HG03064 (cell line): ENCODE data around the gene MAP2K5.

Experiments
- ATAC-seq: cut with Tn5 transposase; IDR thresholded peaks from one replicate; pipeline ENCODE4 v1.9.1; 2021; ENCODE audit warnings: low read depth; ENCODE audit not compliant: unreplicated experiment

The MAP2K5 gene

DNA sequence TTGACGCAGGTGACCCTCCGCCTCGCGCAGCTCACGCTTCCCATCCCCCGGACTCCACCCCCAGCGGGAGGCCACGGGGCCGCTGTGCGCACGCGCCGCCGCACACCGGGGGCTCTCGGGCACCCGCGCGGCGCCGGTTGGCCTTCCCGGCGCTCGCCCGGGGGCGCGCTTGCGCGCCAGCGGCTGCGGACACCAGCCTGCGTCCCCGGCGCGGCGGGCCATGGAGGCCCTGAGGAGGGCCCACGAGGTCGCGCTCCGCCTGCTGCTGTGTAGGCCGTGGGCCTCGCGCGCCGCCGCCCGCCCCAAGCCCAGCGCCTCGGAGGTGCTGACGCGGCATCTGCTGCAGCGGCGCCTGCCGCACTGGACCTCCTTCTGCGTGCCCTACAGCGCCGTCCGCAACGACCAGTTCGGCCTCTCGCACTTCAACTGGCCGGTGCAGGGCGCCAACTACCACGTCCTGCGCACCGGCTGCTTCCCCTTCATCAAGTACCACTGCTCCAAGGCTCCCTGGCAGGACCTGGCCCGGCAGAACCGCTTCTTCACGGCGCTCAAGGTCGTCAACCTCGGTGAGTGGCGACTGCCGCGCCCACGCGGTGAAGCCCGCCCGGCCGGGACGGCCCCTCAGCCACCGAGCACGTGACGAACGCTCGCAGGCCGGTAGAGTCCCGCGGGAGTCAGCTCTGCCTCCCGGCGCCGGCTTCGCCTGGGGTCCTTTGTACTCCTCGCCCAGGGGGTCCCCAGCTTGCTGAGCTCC lies 21.3 kb upstream of the MAP2K5 start, which contains the start of gene C15orf61:
C15orf61 (plus strand) TSS at position 103 of the 754 bp plus-strand sequence; CDS start at position 221, 118 bp downstream.
- ATAC-seq = peak; percentile 71

DNA sequence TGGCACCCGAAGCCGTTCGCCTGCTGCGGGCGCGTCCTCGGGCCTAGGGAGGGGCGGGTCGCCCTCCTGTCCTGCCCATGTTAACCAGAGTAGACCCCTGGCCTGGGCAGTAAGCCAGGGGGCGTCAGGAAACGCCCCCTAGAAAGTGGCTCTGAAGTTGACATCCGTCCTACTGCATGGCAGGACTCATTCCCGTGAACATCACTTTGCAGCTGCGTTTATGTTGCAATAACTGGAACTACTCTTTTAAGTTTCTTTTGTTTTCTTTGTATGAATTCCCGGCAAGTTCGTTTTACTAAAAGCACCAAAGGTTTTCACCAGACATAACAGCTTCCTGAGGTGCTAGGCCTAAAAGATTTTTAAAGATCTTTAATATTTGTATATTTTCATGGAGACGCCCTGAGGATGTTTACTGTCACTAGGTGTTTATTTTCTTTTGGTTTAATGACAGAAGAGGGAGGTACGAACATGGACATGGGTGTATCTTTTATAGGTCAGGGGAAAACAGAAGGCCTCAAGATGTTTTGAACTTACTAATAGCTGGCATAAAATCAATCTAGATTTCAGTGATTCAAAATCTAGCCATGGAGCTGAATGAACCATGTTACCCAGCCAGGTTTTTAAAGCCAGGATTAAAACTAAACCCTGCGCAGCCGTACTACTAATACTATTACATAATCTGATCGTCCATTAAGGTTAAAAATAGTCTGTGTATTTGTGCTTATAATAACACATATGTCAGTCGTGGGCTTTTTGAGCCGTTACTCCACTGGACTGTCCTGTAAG lies 20.5 kb upstream of the MAP2K5 start:
- ATAC-seq = no peak

DNA sequence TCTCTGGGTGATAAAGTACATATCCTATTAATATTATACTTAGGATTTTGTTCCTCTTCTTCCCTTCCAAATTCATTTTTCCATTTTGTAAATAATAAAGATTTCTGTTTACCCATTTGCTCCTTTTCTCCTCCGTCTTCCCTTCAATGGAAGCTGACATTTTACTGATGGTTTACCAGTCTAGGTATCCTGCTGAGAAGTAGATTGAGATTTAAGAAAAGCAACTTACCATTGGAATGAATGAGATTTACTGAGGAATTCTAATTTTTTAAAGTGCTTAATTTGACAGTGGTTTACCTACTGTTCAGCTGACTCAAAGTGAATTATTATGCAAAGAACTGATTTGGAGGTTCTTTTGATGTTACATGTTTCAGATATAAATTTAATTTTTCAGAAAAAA lies 19.2 kb upstream of the MAP2K5 start:
- ATAC-seq = no peak

DNA sequence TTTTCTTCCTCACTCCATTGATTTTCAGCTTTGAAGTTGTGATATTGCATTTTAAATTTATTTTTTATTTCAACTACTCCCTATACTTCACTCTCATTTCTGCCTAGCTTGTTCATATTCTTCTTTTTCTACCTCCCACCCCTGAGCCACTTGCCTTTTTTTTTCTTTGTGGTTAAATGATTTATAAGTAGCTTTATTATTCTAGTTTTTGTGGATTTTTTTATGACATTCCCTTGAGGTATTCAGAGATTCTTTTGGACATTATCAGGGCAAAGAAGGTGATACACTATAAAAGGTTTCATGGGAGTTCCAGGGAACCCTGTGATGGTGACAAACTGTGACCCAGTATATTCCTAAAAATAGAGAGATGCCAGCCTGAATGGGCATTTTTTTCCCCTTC lies 18.3 kb upstream of the MAP2K5 start:
- ATAC-seq = no peak

DNA sequence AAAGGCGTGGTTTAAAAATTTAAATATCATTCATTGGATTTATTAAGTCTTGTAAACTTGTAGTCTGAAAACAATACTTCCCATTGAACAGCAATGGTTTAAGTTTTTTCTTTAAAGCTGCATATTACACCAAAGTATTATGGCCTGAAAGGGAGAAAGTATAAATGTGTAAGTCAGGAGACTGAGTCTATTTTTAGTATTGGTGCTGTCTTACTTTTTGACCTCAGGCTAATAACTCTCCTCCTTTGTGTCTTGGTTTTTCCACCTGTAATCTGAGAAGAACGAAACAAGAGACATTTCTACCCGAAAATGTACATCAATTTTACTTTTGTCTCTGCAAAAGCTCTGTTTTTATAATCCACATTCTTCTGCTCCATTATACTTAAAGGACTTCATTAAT lies 14.0 kb upstream of the MAP2K5 start:
- ATAC-seq = no peak

DNA sequence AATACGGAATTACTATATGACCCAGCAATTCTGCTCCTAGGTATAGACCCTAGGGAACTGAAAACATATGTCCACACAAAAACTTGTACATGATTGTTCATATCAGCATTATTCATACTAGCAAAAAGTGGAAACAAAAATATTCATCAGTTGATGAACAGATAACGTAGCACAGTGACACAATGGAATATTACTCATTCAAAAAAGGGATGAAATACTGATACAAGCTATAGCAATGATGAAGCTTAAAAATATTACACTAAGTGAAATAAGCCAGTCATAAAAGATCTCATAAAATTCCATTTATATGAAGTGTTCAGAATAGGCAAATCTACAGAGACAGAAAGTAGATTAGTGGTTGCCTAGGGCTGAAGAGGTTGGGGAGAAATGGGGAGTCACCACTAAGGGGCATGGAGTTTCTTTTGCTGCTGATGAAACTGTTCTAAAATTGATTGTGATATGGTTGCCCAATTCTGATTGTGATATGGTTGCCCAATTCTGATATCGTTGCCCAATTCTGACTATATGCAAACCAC lies 11.1 kb upstream of the MAP2K5 start:
- no peak for ATAC-seq

DNA sequence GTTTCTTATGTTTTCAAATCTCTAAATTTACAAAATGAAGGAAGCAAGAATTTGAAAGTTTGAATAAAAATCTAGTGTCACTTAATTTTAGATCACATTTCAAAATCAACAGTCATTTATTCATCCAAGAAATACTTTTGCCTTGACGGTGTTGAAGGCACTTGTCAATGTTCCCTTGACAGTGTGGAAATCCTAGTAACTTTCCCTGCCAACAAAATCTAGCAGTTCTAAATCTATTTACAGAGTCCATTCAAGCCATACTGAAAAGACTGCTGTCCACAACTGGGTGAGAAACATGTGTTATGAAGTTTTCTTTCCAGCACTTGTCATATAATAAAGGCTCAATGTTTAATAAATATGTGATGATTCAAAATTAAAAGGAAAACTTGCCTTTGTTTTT lies 8.6 kb upstream of the MAP2K5 start:
- ATAC-seq = no peak

DNA sequence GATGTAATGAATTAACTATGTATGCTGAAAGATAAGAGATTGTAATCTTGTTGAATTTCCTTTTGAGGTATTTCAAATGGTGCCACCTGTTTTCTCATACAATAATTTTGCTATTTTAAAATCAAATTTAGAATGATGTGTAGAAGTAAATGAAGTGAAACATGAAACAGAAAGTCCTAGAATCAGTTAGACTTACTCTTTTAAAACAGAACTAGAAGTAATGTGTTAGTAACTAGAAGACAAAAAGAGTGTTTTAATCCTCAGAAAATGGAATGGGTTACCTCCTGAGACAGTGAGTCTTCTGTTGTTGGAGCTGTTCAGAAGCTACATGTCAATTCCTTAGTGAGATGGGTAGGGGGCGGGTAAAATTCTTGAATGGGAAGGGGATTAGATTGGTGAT lies 8.1 kb upstream of the MAP2K5 start:
- ATAC-seq = no peak

DNA sequence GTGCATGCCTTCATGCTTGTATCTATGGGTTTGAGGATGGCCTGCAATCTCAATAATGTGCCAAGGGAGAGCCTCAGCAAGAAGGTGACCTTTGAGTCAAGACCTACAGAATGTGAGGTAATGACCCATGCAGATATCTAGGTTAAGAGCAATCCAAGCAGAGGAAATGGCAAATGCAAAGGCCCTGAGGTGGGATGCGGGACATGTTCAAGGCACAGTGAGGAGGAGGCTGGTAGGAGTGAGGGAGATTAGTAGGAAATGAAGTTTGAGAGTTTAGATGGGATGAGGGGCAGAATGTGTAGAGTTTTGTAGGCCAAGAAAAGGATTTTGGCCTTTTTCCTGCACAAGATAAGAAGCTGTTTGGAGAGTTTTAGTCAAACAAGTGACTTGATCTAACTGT lies 4.7 kb upstream of the MAP2K5 start:
- no peak for ATAC-seq

DNA sequence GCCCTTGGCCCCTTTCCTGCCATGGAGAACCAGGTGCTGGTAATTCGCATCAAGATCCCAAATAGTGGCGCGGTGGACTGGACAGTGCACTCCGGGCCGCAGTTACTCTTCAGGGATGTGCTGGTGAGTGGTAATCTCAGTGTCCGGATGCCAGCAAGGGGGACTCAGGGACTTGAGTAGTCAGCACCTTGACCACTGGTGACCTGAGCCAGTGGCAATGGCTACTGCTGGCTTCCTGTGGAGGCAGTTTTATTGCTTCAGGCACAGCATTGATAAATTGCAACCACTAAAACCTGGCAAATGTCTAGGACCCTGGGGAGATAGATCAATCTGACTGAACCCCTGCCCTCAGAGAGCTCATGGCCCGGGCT lies 830 bp downstream of the MAP2K5 start:
- no peak for ATAC-seq

DNA sequence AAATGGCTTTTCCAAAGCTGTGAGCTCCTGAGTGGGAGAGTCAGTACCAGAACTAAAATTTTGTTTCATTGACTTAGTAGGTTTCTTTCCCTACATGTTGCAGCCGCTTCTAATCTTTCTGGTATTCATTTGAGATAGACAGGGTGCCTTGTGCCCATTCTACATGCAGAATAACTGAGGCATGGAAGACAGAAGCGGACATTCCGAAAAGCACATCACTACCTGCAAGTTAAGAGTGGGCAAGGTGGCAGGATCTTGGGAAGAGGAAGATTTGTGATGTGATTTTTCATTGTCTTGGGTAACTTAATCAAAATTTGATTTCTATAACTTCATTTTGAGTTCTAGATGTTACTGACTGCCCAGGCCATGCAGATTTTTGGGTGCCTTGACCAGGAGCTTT lies 2.0 kb downstream of the MAP2K5 start:
- ATAC-seq = no peak

DNA sequence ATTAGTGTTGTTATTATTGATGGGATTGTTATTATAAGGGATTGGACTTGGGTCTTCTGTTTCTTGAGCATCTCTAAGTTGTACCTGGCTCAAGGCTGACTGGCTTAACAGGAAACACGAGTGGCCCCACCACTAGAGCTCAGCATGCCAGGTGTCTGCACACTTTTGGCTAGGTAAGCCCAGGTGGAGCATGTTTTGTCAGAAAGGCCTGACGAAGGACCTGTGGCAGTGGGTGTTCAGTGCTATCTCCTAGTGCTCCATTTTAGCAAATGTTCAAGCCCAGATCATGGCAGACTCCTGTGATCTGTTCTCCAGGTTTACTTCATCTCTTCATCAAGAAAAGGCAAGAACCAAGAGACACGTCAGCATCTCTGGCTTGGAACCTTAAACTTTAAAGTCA lies 3.4 kb downstream of the MAP2K5 start:
- ATAC-seq = no peak

DNA sequence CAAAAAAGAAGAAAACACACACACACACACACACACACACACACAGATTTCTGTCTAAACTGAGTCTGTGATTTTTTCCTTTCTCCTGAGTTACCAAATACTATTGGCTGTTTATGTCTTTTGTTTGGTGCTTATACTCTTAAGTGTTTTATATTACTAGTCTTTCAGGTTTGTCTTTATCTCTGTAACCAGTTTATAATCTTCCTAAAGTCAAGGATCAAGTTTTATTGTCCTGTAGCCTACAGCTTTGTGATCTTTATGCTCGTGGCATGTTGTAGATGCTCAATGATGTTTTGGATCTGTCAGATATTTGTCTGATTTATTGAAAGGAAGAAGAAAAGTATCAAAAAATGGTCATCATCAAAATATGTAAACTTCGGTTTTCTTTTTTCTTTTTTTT lies 4.6 kb downstream of the MAP2K5 start:
- no peak for ATAC-seq

DNA sequence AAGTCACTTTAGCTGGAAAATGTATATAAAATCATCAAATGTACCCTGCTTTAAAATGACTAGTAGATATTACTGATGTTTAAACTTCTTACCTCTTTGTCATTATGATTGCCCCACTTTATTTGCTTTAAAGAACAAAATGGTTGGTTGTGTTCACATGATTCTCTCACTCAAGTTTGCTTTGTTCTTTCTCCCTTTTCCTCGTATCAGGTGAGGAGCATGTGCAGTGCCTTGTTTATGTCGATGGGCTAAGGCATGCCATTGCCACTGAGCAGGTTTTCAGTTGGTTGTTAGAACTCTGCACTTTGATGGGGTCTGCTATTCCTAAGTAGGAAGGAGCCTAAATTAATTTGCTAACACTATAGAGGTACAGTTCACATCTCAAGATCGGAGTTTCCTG lies 5.3 kb downstream of the MAP2K5 start:
- ATAC-seq = no peak

DNA sequence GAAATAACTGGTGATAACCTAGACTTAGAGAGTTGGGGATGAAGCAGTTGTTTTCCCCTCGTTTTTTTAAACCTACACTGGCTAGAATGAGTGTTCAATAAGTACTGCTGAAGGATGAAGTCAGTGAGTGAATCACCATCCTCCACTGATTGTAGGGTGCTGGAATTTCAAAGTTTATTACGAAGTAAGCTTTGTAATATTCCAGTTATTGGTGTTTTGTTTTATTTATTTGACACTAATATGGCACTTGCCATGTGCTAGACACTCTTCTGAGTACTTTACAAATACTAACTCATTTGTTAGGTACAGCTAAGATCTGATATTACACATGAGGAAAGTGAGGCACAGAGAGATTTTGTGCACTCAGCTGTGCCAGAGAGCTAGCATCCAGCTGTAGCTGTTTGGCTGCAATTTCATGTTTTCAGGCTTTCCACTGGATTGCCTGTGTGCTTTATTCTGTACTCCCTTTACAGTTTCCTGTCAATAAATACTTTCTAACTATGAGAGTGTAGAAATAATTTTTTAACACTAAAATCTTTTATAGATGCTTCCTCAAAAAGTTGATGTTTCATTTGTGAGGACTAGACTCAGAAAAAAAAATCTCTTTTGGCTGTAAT lies 5.8 kb downstream of the MAP2K5 start:
- no peak for ATAC-seq

DNA sequence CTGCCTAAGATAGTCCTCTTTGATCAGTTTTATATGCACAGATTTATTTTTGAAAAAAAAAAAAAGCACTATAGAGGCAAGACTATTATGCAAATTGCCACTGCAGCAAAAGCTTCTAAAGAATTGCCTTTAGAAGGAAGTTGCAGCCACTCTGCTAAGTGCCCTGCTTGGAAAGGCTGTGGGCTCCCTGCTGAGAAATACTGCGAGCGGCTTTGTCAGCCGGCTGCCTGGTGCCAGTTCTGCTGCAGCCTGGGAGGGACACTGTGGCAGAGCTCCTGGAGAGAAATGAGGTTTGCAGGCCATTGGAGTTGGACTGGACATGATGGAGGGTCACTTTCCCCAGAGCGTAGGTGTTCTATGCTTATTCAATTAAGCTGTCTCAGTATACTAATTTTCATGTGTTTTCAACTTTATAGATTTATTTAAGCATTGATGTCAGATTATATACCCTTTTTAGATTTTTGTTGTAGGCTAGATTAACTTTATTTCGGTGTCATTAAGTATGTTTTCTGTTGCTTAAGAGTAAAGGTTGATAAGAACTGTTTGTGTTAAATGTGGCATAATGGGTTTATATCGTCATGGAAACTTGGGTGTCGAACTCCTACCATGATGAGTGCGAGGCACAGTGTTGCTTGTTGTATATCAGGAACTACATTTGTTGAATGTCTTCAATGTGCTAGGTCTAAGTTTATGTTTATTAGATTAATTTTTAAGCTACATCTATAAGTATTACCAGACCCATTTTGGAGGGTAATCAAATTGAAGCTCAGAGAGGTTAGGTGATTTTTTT lies 6.6 kb downstream of the MAP2K5 start:
- no peak for ATAC-seq

DNA sequence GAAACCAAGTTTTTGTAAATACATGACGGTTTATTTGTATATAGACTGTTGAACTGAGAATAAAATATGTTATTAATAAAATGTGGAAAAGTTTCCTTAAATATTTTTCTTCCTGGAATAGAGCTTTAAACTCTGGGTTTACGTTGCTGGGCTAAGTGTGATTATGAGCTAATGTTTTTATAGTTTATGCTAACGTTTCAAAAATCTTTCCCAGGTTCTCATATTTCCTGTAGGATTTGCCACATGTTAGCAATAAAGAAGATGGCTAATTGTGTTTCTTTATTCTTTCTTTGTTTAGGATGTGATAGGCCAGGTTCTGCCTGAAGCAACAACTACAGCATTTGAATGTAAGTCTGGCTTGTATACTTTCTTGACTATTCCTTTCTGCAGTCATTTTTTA lies 7.2 kb downstream of the MAP2K5 start:
- ATAC-seq = no peak

DNA sequence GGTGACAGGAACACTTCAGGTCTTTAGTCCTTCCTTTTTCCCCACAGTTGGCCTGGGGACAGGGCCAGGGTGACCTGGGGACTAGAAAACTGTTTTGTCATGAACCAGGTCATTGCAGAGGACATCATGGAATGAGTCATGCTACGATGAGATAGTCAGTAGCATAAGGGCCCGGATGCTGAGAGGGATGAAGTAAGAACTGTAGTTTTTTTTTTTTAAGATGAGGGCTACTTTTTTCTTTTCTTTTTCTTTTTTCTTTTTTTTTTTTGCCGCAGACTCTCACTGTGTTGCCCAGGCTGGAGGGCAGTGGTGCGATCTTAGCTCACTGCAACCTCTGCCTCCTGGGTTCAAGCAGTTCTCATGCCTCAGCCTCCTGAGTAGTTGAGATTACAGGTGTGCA lies 8.0 kb downstream of the MAP2K5 start:
- ATAC-seq = no peak

DNA sequence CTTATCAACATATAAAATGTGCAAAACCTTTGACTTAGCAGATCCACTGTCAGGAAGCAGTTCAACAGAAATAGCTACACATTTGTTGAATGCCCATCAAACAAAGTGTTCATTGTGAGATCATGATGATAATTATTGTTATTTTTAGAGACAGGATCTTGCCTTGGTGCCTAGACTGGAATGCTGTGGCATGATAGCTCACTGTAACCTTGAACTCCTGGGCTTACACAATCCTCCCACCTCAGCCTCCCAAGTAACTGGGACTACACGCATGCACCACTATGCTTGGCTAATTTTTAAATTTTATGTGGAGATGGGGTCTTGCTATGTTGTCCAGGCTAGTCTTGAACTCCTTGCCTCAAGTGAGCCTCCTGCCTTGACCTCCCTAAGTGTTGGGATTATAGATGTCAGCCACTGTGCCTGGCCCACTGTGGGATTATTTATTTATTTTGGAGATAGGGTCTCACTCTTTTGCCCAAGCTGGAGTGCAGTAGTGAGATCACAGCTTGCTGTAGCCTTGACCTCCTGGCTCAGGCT lies 8.8 kb downstream of the MAP2K5 start:
- no peak for ATAC-seq

DNA sequence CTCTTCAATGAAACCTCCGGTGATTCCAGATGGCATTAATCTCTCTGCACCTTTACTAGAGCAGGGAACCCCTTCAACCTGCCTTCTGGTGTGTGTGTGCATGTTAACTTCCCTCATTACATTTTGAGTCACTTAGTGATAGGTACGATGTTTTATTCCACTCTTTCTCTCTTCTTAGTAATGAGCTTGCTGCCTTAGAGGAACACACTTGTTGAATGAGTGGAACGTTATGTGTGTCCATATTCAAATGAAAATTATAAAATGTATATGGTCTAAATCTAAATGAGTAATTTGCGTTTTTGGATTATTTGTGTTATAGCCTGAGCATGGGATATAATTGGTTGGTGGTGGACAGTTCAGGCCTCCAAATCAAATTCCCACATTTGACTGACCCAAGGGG lies 12.1 kb downstream of the MAP2K5 start:
- no peak for ATAC-seq
